Stimulated activated CD4-positive, alpha-beta T cell treated with anti-CD3 and anti-CD28 coated beads, Interleukin-12 subunit alpha, Interleukin-12 subunit beta, amount 100 ng/mL, for 4 hours (primary cell): ENCODE data around the gene ARSH.
"Not testable (repeated sequence)": the region's sequence is repeated elsewhere in the genome, so short reads cannot be mapped to it uniquely, and the experiment has no call there.

ENCODE experiments used
- DNase-seq: peaks from one replicate; pipeline ENCODE4 v3.0.0-alpha.2; 2020

The ARSH gene

GRCh38 chrX:3044671-3045070, 38.3 kb downstream of the ARSH start:
- no peak for DNase-seq

GRCh38 chrX:3046253-3047240, 40.2 kb downstream of the ARSH start:
- DNase-seq, result no peak

GRCh38 chrX:3050523-3051175, 44.3 kb downstream of the ARSH start:
- DNase-seq, result not testable (repeated sequence)

- DNase-seq, result no peak
Observed at GRCh38 chrX:3052860-3053259, 46.5 kb downstream of the ARSH start.

- no peak for DNase-seq
Observed at GRCh38 chrX:3066555-3066954, 60.2 kb downstream of the ARSH start.

GRCh38 chrX:3075959-3076358, 69.6 kb downstream of the ARSH start:
- DNase-seq, result no peak

GRCh38 chrX:3076416-3076991, 70.2 kb downstream of the ARSH start:
- DNase-seq, result no peak
